Lower leg skin (tissue), 3 donors: ENCODE data around the gene TPBGL.

Experiments used
- POLR2A ChIP-seq, 2 donors: fragments of 450-650 bp; IDR thresholded peaks; one replicate each; pipeline ENCODE4 v1.6.1; 2016 to 2017; ENCODE audit warnings: antibody characterized with exemption in 2 of 2, mild to moderate bottlenecking in 1 of 2, moderate library complexity in 1 of 2
- TF ChIP-seq, protein P1 (sequence below), 3 donors: fragments of 450-650 bp; IDR thresholded peaks; one replicate each; pipeline ENCODE4 v1.5.1; 2016; ENCODE audit warnings: antibody characterized with exemption in 3 of 3, mild to moderate bottlenecking in 3 of 3, moderate library complexity in 2 of 3

DNA sequence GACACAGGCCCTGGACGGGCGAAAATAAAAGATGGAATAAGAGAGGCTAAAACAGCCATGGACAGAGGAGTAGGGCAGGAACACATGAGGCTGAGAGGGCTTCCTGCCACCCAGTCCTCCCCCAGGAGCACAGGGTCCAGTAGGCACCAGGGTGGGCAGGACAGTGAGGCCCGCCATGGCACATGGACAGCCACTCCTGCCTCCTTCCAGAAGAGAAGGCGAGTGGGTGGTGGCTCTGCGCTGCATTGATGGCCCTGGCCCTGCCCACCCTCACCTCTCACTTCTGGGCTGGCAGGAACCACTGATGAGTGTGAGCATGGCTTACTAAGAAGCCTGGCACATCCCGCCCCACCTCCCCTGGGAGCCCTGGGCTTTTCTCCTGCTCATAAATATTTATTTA is 51.2 kb downstream of the TPBGL start:
- TF ChIP-seq, protein P1, sequence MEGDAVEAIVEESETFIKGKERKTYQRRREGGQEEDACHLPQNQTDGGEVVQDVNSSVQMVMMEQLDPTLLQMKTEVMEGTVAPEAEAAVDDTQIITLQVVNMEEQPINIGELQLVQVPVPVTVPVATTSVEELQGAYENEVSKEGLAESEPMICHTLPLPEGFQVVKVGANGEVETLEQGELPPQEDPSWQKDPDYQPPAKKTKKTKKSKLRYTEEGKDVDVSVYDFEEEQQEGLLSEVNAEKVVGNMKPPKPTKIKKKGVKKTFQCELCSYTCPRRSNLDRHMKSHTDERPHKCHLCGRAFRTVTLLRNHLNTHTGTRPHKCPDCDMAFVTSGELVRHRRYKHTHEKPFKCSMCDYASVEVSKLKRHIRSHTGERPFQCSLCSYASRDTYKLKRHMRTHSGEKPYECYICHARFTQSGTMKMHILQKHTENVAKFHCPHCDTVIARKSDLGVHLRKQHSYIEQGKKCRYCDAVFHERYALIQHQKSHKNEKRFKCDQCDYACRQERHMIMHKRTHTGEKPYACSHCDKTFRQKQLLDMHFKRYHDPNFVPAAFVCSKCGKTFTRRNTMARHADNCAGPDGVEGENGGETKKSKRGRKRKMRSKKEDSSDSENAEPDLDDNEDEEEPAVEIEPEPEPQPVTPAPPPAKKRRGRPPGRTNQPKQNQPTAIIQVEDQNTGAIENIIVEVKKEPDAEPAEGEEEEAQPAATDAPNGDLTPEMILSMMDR (IDR thresholded peaks at IDR 0.05), result no peak
- no peak for TF ChIP-seq POLR2A (IDR thresholded peaks at IDR 0.05)
